Spleen (tissue), 11 donors: Measurements from ENCODE around the gene SLC25A26. TPM values are rescaled to one million over a fixed set of nuclear protein-coding genes. Genes with fewer than 3 reads are reported as not detected.

Experiments used
- DNase-seq: peaks from one replicate; pipeline ENCODE4 v3.0.0-alpha.2; 2020
- H3K27ac ChIP-seq, 8 donors: fragments of 200-600 bp; sonication (generic) in 7 of 8; 1 replicate in 4 of 8; 2 replicates in 4 of 8; pipeline versions ENCODE4 v1.5.0 to v1.8.0; 2016 to 2021; ENCODE audit warnings: inconsistent platforms in 4 of 8, mild to moderate bottlenecking in 4 of 8, moderate library complexity in 1 of 8
- H3K27me3 ChIP-seq, 7 donors: fragments of 200-600 bp; sonication (generic) in 6 of 7; replicated peaks in 1 of 7; 1 replicate in 4 of 7; 2 replicates in 3 of 7; pipeline versions ENCODE4 v1.5.0 to v1.8.0; 2016 to 2021; ENCODE audit warnings: inconsistent platforms in 3 of 7, mild to moderate bottlenecking in 1 of 7
- H3K36me3 ChIP-seq, 6 donors: fragments of 200-600 bp; sonication (generic) in 5 of 6; 1 replicate in 4 of 6; 2 replicates in 2 of 6; pipeline versions ENCODE4 v1.5.0 to v1.8.0; 2016 to 2021; ENCODE audit warnings: inconsistent platforms in 2 of 6
- H3K4me1 ChIP-seq, 6 donors: fragments of 200-600 bp; sonication (generic) in 5 of 6; 1 replicate in 3 of 6; 2 replicates in 3 of 6; pipeline versions ENCODE4 v1.5.0 to v1.8.0; 2016 to 2021; ENCODE audit warnings: inconsistent platforms in 3 of 6
- H3K4me3 ChIP-seq, 8 donors: fragments of 200-600 bp; sonication (generic) in 7 of 8; 1 replicate in 4 of 8; 2 replicates in 4 of 8; pipeline versions ENCODE4 v1.5.0 to v1.8.0; 2016 to 2021; ENCODE audit warnings: inconsistent platforms in 4 of 8, mild to moderate bottlenecking in 4 of 8, moderate library complexity in 2 of 8
- H3K9me3 ChIP-seq, 8 donors: fragments of 200-600 bp; sonication (generic) in 7 of 8; 1 replicate in 4 of 8; 2 replicates in 4 of 8; pipeline versions ENCODE4 v1.5.0 to v1.8.0; 2016 to 2021; ENCODE audit warnings: inconsistent platforms in 4 of 8
- POLR2A ChIP-seq, 3 donors: fragments of 450-650 bp; IDR thresholded peaks; one replicate each; pipeline ENCODE4 v1.5.1; 2017; ENCODE audit warnings: antibody characterized with exemption in 3 of 3, mild to moderate bottlenecking in 1 of 3
- POLR2AphosphoS5 ChIP-seq, 3 donors: sonication (generic); formaldehyde crosslinking; IDR thresholded peaks; one replicate each; pipeline ENCODE4 v1.5.1; 2017; ENCODE audit warnings: antibody characterized with exemption in 3 of 3
- WGBS, 5 donors: extraction: QIAGEN DNeasy Blood & Tissue Kit in 3 of 5; methylation state at CpG; one replicate each; pipeline versions ENCODE4 v1.1.5 to v1.1.7; 2013 to 2018; 5-methylcytosine and 5-hydroxymethylcytosine counted together
- intact Hi-C: fragments of 100-400 bp; cut with DNase I; formaldehyde crosslinking; loops from one replicate; pipeline ENCODE4 v1.15.0; 2023; ENCODE audit warnings: low total_unique reads
- polyA plus RNA-seq, 3 donors: library from polyadenylated mRNA; stranded (reverse); fragments of 200-250 nt; gene quantifications; one replicate each; pipeline ENCODE4 v1.2.1, GENCODE V29; 2013
- total RNA-seq, 7 donors: library from RNA; depleted of rRNA in 3 of 7; stranded (reverse); fragments of >200 nt in 3 of 7; fragmentation: NEBNext Ultra II Directional in 4 of 7; extraction: Animal tissue kit (Norgen Biotek cat#: 25700) in 4 of 7; gene quantifications; one replicate each; pipeline versions ENCODE4 v1.1.0 to v1.2.1, GENCODE V29; 2016 to 2021
- TF ChIP-seq, protein P1 (sequence below), 11 experiments: fragments of 200-600 bp in 7 of 11; fragments of 450-650 bp in 4 of 11; sonication (generic) in 4 of 11; IDR thresholded peaks in 8 of 11; conservative IDR thresholded peaks in 3 of 11; 1 replicate in 7 of 11; 2 replicates in 4 of 11; pipeline versions ENCODE4 v1.4.0 to v1.8.0; 2016 to 2021; ENCODE audit warnings: antibody characterized with exemption in 11 of 11, inconsistent platforms in 4 of 11, mild to moderate bottlenecking in 1 of 11
- donor health status: healthy with polysubstance abuse.
- donor health status: DM: no; HTN: no; CAD: no; lungs with moderate emphysema.
- donor health status: DM: no; HTN: no; CAD: no.
- donor health status: Bipolar disorder and iron deficiency.
- donor health status: healthy.
- donor health status: DM: no; HTN: no; CAD: no.
- donor health status: DM: yes; HTN: yes; CAD: no.

The SLC25A26 gene
- total and polyA plus RNA-seq, 10 donors = 14.9 to 20.9 (median 16.0) TPM

DNA sequence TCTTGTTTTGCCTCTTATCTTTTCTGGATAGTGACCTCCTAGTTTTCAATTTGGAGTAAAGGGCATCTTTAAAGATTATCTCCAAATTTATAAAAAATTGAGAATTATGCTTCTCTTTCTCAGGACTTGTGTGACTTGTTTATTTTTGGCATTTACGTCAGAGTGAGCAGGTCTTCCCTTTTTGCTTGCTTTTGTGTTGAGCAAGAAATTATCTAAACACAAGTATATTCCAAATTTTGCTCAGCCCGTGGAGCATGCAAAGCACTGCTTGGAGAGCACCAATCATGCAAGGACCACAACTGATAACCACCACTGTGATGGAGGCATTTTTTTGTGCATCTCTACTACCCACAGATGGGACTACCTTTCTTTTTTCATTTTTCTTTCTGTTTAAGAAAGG is 7.1 kb downstream of the SLC25A26 start:
- intact Hi-C loops = no loop called here
- Histone ChIP-seq H3K36me3 (peaks cover 0 to 41% (median 3%) of the 10 kb centered on the region in 6 donors), H3K9me3 (no peaks in the 10 kb centered on the region), H3K4me1 (peaks cover 0 to 24% (median under 1%) of the 10 kb centered on the region in 6 donors), H3K4me3 (no peak overlapping the region), H3K27ac (no peak overlapping the region), H3K27me3 (no peaks in the 10 kb centered on the region)
- 45 to 74% (median 57%) methylated on average over 2 of the region's 2 CpGs for WGBS, 5 donors
- TF ChIP-seq, protein P1, sequence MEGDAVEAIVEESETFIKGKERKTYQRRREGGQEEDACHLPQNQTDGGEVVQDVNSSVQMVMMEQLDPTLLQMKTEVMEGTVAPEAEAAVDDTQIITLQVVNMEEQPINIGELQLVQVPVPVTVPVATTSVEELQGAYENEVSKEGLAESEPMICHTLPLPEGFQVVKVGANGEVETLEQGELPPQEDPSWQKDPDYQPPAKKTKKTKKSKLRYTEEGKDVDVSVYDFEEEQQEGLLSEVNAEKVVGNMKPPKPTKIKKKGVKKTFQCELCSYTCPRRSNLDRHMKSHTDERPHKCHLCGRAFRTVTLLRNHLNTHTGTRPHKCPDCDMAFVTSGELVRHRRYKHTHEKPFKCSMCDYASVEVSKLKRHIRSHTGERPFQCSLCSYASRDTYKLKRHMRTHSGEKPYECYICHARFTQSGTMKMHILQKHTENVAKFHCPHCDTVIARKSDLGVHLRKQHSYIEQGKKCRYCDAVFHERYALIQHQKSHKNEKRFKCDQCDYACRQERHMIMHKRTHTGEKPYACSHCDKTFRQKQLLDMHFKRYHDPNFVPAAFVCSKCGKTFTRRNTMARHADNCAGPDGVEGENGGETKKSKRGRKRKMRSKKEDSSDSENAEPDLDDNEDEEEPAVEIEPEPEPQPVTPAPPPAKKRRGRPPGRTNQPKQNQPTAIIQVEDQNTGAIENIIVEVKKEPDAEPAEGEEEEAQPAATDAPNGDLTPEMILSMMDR (IDR thresholded peaks at IDR 0.05 in 8 of 11, conservative IDR thresholded peaks at IDR 0.05 in 3 of 11) = no peak
- TF ChIP-seq POLR2AphosphoS5 (IDR thresholded peaks at IDR 0.05) = no peak
- no peak for TF ChIP-seq POLR2A (IDR thresholded peaks at IDR 0.05)
- DNase-seq = no peak

DNA sequence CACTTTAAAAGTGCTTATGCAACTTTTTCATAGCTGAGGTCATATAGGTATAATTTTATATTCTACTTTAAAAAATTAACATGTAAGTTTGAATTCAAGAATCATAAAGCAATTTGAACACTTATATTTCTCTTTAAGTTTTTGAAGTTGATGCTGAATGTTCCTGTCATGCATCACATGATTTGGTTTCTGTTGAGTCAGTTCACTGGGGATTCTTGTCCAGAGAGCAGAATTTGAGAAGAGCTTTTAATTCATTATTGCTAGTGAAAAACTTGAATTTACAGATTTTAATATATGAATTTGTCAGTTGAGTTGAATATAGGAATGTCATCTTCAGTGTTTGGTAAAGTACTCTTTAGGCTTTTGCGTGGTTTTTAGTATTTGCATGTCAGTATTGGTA is 7.9 kb downstream of the SLC25A26 start:
- TF ChIP-seq POLR2A (IDR thresholded peaks at IDR 0.05) (no peak), POLR2AphosphoS5 (IDR thresholded peaks at IDR 0.05) (no peak)
- TF ChIP-seq, protein P1 (IDR thresholded peaks at IDR 0.05 in 8 of 11, conservative IDR thresholded peaks at IDR 0.05 in 3 of 11) = no peak
- intact Hi-C loops = no loop called here
- H3K27me3 ChIP-seq = no peaks in the 10 kb centered on the region
- H3K4me1 ChIP-seq = peaks cover 0 to 19% (median 0%) of the 10 kb centered on the region in 6 donors
- WGBS, 5 donors = 88 to 100% (median 96%) methylated on average over 1 of the region's 1 CpG
- no peak for DNase-seq
- no peak overlapping the region for H3K27ac ChIP-seq
- H3K4me3 ChIP-seq = no peak overlapping the region
- H3K36me3 ChIP-seq = peaks cover 0 to 33% (median 3%) of the 10 kb centered on the region in 6 donors
- H3K9me3 ChIP-seq = no peaks in the 10 kb centered on the region

DNA sequence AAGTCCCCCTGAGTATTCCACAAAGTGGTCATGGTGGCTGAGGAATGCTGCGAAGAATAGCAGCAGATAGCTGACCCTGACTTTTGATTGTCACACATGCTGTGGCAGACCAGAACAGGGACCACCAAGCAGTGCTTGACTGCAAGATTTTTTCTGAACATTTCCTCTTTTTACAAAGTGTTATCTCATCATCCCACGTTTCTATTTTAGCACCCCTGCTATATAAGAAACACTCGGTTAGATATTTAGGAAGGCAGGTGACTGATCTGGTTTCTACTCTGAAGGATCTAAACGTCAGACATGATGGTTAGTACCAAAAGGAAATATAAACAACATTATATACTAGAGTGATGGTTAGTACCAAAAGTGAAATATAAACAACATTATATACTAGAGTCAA is 9.1 kb downstream of the SLC25A26 start:
- no peak overlapping the region for H3K4me3 ChIP-seq
- no peak overlapping the region for H3K27ac ChIP-seq
- peaks cover 0 to 21% (median 2%) of the 10 kb centered on the region in 6 donors for H3K36me3 ChIP-seq
- intact Hi-C loops = no loop called here
- H3K9me3 ChIP-seq = no peaks in the 10 kb centered on the region
- H3K4me1 ChIP-seq = peaks cover 0 to 19% (median 0%) of the 10 kb centered on the region in 6 donors
- TF ChIP-seq, protein P1 (IDR thresholded peaks at IDR 0.05 in 8 of 11, conservative IDR thresholded peaks at IDR 0.05 in 3 of 11) = no peak
- TF ChIP-seq POLR2A (IDR thresholded peaks at IDR 0.05) (no peak), POLR2AphosphoS5 (IDR thresholded peaks at IDR 0.05) (no peak)
- DNase-seq = no peak
- 34 to 54% (median 37%) methylated on average over 4 of the region's 4 CpGs for WGBS, 5 donors
- H3K27me3 ChIP-seq = no peaks in the 10 kb centered on the region

DNA sequence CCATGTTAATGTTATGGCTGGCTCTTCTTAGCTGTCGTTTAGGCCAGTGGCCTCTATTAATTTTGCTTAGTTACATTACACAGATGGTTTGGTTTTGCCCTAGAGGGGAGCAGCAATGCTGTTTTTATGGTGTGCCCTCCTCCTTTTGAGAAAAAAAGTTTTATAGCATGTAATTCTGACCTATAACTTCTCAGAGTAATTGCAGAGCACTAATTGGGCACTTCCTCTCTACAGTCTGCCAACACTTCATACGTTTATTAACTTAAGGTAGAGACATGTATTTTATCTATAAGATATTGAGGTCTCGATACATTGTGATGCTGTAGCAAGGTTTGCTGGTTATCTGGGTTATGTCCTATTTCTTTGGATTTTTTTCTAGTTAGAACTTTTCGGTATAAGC is 12.2 kb downstream of the SLC25A26 start:
- no peak for DNase-seq
- Histone ChIP-seq H3K27me3 (no peaks in the 10 kb centered on the region), H3K9me3 (peaks cover 0 to under 1% (median 0%) of the 10 kb centered on the region in 8 donors), H3K27ac (no peak overlapping the region), H3K4me1 (peaks cover 0 to 12% (median 0%) of the 10 kb centered on the region in 6 donors), H3K36me3 (peaks cover 0 to 20% (median 0%) of the 10 kb centered on the region in 6 donors), H3K4me3 (no peak overlapping the region)
- TF ChIP-seq POLR2A (IDR thresholded peaks at IDR 0.05) = no peak
- no peak for TF ChIP-seq POLR2AphosphoS5 (IDR thresholded peaks at IDR 0.05)
- TF ChIP-seq, protein P1 (IDR thresholded peaks at IDR 0.05 in 8 of 11, conservative IDR thresholded peaks at IDR 0.05 in 3 of 11) = no peak
- WGBS, 5 donors = 79 to 82% (median 81%) methylated on average over 4 of the region's 4 CpGs
- intact Hi-C loops = no loop called here
